Umbilical cord (tissue), 2 donors: ENCODE results near the gene OLFM2. TPM values are rescaled to one million over a fixed set of nuclear protein-coding genes. Genes with fewer than 3 reads are reported as not detected.
"Not testable (repeated sequence)": the region's sequence is repeated elsewhere in the genome, so short reads cannot be mapped to it uniquely, and the experiment has no call there.

ENCODE experiments used
- DNase-seq: peaks from one replicate; pipeline ENCODE4 v3.0.0-alpha.2; 2015; ENCODE audit warnings: low spot score
- total RNA-seq: library from RNA; depleted of rRNA; stranded (reverse); fragments of >200 nt; gene quantifications from one replicate; pipeline ENCODE4 v1.2.3, GENCODE V29; 2014; ENCODE audit warnings: low replicate concordance; ENCODE audit not compliant: insufficient read depth

Gene OLFM2
- total RNA-seq, 1 donor from 2014 or later, result not detected

GRCh38 chr19:9863759-9864158, 72.6 kb downstream of the OLFM2 start:
- no peak for DNase-seq

GRCh38 chr19:9862938-9863337, 73.4 kb downstream of the OLFM2 start:
- DNase-seq, result no peak

GRCh38 chr19:9861503-9861902, 74.8 kb downstream of the OLFM2 start:
- DNase-seq, result no peak

GRCh38 chr19:9860407-9860806, 75.9 kb downstream of the OLFM2 start:
- no peak for DNase-seq

- DNase-seq, result no peak
Observed at GRCh38 chr19:9858766-9859165, 77.5 kb downstream of the OLFM2 start.

GRCh38 chr19:9857920-9858746, 78.2 kb downstream of the OLFM2 start:
- no peak for DNase-seq

DNA sequence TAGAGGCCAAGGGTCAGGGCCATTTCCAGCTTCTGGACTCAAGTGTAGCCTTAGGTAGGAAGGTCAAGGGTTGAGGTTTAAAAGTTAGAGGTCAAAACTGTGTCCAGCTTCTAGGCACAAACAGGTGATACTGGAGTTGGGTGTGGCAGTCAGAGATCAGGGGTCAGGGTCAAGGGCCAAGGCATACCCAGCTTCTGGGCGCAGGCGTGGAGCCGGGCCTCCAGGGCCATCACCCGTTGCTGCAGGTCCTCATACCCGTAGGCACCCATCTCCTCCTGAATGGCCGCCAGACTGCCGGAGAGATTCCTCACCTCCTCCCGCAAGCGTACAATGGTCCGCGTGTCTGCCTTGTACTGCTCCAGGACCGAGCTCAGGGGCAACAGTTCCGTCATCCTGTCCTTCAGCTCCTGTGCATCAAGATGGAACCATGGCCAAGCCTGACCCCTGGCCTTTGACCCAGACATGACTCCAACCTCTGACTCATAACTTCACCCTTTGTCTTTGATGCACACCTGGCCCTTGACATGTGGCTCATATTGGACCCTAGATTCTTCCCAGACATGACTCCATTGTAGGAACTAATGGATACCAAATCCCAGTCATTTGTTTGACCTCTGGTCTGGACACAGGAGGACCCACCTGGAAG, 79.1 kb downstream of the OLFM2 start:
- DNase-seq, result no peak

DNA sequence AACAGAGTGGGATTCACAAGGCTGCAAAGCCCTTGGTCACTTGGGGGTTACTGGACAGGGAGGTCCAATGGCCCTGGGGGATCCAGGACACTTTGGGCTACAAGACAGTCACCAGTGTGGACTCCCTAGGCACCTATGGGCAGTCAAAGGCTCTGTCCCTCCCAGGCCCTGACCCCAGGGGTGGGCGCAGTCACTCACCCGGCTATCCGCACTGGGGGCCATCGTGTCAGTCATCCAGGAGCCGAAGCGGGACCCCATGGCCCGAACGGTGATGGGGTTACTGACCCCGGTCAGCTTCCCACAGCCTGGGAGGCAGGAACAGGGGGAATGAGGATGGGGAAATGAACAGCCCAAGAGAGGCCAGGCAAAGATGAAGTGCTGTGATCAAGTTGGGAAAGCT, 79.7 kb downstream of the OLFM2 start:
- no peak for DNase-seq

DNA sequence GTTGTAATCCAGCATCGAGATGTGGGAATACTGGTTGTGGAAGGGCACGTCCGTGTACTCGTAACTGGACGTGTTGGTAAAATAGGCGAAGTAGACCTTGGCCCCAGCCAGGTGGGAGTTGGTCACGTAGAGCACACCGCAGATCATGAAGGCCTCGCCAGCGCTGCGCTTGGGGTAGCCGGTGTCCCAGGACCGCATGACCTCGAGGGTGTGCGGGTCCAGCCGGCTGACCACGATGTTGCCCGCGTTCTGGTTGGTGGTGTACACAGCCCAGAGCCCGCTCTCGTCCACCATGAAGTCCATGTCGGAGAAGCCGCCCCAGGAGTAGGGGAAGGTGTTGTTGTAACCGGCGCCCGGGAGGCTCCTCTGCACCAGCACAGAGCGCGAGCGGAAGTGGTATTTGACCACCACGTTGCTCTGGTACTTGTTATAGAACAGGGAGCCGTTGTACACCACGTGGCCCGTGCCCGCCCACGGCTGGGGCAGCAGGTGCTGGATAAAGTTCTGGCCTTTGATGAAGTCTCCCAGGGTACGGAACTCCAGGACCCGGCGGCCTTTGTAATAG, 82.0 kb downstream of the OLFM2 start:
- no peak for DNase-seq

DNA sequence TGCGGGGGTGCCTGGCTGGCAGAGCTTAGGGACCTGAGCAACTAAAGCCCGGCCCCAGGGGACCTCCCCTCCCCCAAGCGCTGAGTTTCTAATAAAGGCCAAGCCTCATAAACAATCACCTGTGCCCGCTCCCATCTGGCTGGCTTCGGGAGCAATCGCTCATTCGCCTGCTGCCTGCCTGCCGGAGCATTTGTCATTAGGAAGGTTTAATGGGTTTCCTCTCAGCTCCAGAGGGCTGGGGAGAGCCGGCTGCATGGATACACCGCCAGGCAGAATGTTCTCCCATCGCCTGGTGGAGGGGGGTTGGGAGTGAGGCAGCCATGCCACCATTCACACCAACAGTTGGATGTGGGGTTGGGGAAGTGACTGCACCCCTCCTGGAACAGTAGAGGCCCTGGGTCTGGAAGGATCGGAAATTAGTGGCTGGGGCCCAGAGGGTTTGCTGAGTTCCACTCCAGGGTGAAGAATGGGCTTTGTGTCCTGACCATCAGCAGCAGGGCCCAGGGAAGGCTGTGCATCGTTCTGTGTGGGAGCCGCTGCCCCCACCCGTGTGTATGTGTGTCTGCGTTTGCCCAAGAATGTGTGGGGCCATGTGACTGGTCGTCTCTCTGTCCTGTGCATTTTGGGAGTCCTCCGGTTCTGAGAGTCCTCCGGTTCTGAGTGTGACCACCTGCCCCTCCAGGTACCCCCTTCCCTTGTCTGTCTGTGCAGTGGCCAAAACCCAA, 85.9 kb downstream of the OLFM2 start:
- no peak for DNase-seq

DNA sequence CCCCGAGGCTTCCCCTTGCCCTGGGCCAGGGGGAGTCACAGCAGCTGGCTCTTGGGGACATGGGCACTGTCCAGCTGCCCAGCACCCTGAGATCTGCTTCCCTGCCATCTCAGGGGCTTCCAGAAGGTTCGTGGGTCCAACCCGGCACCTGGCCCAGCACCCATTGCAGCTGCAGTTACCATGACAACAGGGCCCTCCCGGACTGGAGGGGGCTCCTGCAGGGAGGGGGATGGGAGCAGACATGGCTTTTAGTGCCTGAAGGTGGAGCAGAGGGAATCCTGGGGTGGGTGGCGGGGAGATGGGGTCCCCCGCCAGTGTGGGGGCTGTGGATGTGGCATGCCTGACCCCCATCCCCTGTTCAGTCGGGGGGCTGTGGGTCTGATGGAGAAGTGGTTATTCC, 86.5 kb downstream of the OLFM2 start:
- DNase-seq, result no peak

DNA sequence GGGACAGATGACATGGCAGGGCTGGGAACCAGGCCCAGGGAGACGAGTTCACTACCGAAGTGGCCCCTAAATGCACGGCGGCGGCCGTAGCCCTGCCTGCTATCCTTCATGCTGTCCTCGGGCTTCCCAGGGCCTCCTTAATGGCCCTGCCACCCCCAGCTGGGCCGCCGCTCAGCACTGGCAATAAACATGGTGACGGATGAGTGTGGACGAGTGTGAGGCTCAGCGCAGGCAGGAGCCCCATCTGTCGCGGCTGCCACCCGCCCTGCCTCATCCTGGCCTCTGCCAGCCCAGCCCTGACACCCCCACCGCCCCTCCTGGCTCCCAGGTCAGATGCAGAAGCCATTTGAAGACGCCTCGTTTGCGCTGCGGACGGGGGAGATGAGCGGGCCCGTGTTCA, 87.6 kb downstream of the OLFM2 start:
- DNase-seq, result no peak

DNA sequence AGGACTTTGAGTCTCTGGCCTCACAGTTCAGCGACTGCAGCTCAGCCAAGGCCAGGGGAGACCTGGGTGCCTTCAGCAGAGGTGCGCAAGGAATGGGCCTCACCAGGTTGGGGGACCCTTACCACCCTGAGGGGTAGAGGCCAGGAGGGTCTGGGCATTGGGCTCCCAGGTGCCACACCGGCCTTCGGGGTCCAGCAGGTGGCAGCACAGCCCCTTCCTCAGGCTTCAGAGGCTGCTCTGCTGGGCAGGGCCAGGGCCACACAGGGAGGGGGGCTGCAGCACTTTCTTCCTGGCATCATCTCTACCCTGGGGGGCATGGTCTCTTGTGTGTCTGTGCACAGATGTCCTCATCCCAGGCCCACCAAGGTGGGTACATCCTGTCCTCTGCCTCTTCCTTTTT, 88.3 kb downstream of the OLFM2 start:
- no peak for DNase-seq

- DNase-seq, result peak; percentile 35
Observed at GRCh38 chr19:9847087-9847671, 89.1 kb downstream of the OLFM2 start.

GRCh38 chr19:9843626-9844273, 92.6 kb downstream of the OLFM2 start:
- DNase-seq, result not testable (repeated sequence)

- DNase-seq, result no peak
Observed at GRCh38 chr19:9842834-9843625, 93.3 kb downstream of the OLFM2 start.

- DNase-seq, result peak; percentile 67
Observed at GRCh38 chr19:9839415-9839814, 96.9 kb downstream of the OLFM2 start.

DNA sequence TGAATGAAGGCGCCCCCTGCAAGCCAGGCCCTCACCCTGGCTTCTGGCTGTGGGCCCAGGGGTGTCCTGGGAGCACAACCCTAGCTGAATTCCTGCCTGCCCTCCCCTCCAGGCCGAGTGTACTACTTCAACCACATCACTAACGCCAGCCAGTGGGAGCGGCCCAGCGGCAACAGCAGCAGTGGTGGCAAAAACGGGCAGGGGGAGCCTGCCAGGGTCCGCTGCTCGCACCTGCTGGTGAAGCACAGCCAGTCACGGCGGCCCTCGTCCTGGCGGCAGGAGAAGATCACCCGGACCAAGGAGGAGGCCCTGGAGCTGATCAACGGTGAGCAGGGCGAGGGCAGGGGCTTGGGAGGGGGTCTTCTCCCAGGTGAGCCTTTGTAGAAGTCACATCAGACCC, 98.0 kb downstream of the OLFM2 start:
- DNase-seq, result no peak

GRCh38 chr19:9836021-9836420, 100.3 kb downstream of the OLFM2 start:
- DNase-seq, result no peak

DNA sequence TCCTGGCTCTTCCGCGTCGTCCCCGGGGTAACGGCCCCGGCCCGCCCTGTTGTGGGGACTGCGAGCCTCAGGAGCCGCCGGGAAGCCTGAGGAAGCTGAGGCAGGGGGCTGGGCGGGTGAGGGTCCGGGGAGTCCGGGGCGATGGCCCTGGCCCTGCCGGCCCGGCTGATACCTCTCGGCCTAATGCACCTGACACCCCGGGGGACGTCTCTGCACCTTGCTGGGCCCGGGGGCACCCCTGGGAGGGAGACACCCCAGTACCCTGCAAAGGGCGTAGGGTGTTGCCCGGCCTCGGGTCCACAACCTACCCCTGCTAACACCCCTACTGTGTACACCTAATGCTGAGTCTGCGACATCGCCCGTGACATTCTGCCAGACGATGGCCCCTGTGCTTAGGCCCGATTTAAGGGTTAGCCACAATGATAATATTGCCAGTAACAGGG, 100.8 kb downstream of the OLFM2 start:
- no peak for DNase-seq
